ENCODE data around the gene TENM4. TPM values are rescaled to one million over a fixed set of nuclear protein-coding genes. Genes with fewer than 3 reads are reported as not detected.

TENM4 gene
- polyA plus RNA-seq, 3 donors: 0.31 to 1.7 TPM; not detected in 1

- Histone ChIP-seq H3K4me1 (ENCODE audit: control insufficient read depth in 1 of 2, insufficient read depth in 2 of 2, low read length in 2 of 2) (peaks cover 13 to 14% of the 10 kb centered on the region in 2 donors), H3K9me3 (replicated peaks in 1 of 2; ENCODE audit: control insufficient read depth in 1 of 2, insufficient read depth in 1 of 2, low read length in 2 of 2) (no peaks in the 10 kb centered on the region), H3K4me3 (replicated peaks in 1 of 3; ENCODE audit: low read depth in 2 of 3, low read length in 3 of 3) (no peak overlapping the region), H3K27ac (ENCODE audit: low read depth in 1 of 2, low read length in 2 of 2) (no peak overlapping the region), H3K4me2 (replicated peaks; ENCODE audit: extremely low read depth, low read length, poor library complexity, severe bottlenecking) (no peak overlapping the region), H3K27me3 (ENCODE audit: control insufficient read depth in 2 of 2, insufficient read depth in 2 of 2, low read length in 2 of 2) (peaks cover 0 to 4% of the 10 kb centered on the region in 2 donors), H3K36me3 (replicated peaks in 1 of 2; ENCODE audit: control insufficient read depth in 1 of 2, insufficient read depth in 2 of 2, low read length in 2 of 2) (no peaks in the 10 kb centered on the region), H3K9ac (ENCODE audit: insufficient read depth, low read length, poor library complexity, severe bottlenecking) (no peak overlapping the region), H3K79me2 (ENCODE audit: insufficient read depth, low read length) (no peaks in the 10 kb centered on the region), H4K20me1 (ENCODE audit: insufficient read depth, low read length) (no peaks in the 10 kb centered on the region), H2AFZ (ENCODE audit: insufficient read depth, low read depth, low read length, poor library complexity, severe bottlenecking) (no peak overlapping the region)
- no peak for DNase-seq
- 100% methylated on average over 2 of the region's 3 CpGs for WGBS (ENCODE audit: insufficient coverage)
- Mint-ChIP-seq H3K9me3 (no peaks in the 10 kb centered on the region), H3K27me3 (ENCODE audit: low read depth in 3 of 3) (peaks cover 14 to 21% (median 14%) of the 10 kb centered on the region in 3 donors), H3K36me3 (no peaks in the 10 kb centered on the region), H3K27ac (no peak overlapping the region), H3K4me1 (peaks cover 13% of the 10 kb centered on the region), H3K4me3 (no peak overlapping the region)
- TF ChIP-seq, protein P1, sequence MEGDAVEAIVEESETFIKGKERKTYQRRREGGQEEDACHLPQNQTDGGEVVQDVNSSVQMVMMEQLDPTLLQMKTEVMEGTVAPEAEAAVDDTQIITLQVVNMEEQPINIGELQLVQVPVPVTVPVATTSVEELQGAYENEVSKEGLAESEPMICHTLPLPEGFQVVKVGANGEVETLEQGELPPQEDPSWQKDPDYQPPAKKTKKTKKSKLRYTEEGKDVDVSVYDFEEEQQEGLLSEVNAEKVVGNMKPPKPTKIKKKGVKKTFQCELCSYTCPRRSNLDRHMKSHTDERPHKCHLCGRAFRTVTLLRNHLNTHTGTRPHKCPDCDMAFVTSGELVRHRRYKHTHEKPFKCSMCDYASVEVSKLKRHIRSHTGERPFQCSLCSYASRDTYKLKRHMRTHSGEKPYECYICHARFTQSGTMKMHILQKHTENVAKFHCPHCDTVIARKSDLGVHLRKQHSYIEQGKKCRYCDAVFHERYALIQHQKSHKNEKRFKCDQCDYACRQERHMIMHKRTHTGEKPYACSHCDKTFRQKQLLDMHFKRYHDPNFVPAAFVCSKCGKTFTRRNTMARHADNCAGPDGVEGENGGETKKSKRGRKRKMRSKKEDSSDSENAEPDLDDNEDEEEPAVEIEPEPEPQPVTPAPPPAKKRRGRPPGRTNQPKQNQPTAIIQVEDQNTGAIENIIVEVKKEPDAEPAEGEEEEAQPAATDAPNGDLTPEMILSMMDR (IDR thresholded peaks at IDR 0.05): no peak
- intact Hi-C loops (cut with micrococcal nuclease): no loop called here
Observed at GRCh38 chr11:78820741-78821140, 620.1 kb downstream of the TENM4 start.

DNA sequence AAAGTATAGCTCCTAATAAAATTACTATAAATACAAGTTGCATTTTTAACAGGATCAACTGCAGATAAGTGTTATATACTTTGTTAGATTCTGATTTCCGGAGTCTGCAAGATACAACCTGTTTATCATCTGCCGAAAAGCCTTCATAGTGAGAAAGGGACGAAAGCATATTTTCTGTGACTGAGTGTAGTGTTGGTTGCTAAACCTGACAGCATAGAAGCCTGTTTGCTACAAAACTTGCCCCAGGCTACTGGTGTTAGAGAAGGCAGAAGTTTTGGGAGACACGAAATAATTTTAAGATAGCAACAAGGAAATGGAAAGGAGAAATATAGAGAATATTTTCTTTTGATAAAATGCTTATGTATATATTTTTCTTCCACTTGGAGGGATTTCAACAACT is 622.6 kb downstream of the TENM4 start:
- Histone ChIP-seq H3K4me3 (replicated peaks in 1 of 3; ENCODE audit: low read depth in 2 of 3, low read length in 3 of 3) (no peak overlapping the region), H3K27ac (ENCODE audit: low read depth in 1 of 2, low read length in 2 of 2) (no peak overlapping the region), H3K27me3 (ENCODE audit: control insufficient read depth in 2 of 2, insufficient read depth in 2 of 2, low read length in 2 of 2) (peaks cover 0 to 4% of the 10 kb centered on the region in 2 donors), H3K4me2 (replicated peaks; ENCODE audit: extremely low read depth, low read length, poor library complexity, severe bottlenecking) (no peak overlapping the region), H3K36me3 (replicated peaks in 1 of 2; ENCODE audit: control insufficient read depth in 1 of 2, insufficient read depth in 2 of 2, low read length in 2 of 2) (no peaks in the 10 kb centered on the region), H3K79me2 (ENCODE audit: insufficient read depth, low read length) (no peaks in the 10 kb centered on the region), H3K9me3 (replicated peaks in 1 of 2; ENCODE audit: control insufficient read depth in 1 of 2, insufficient read depth in 1 of 2, low read length in 2 of 2) (no peaks in the 10 kb centered on the region), H2AFZ (ENCODE audit: insufficient read depth, low read depth, low read length, poor library complexity, severe bottlenecking) (no peak overlapping the region), H3K9ac (ENCODE audit: insufficient read depth, low read length, poor library complexity, severe bottlenecking) (no peak overlapping the region), H3K4me1 (ENCODE audit: control insufficient read depth in 1 of 2, insufficient read depth in 2 of 2, low read length in 2 of 2) (peaks cover 18 to 19% of the 10 kb centered on the region in 2 donors), H4K20me1 (ENCODE audit: insufficient read depth, low read length) (no peaks in the 10 kb centered on the region)
- 94% methylated on average over 2 of the region's 4 CpGs for WGBS (ENCODE audit: insufficient coverage)
- peaks cover 18% of the 10 kb centered on the region for H3K4me1 Mint-ChIP-seq
- no peak overlapping the region for H3K27ac Mint-ChIP-seq
- no peak for DNase-seq
- H3K27me3 Mint-ChIP-seq (ENCODE audit: low read depth in 3 of 3): peaks cover 9 to 20% (median 11%) of the 10 kb centered on the region in 3 donors
- no peaks in the 10 kb centered on the region for H3K36me3 Mint-ChIP-seq
- H3K9me3 Mint-ChIP-seq: no peaks in the 10 kb centered on the region
- TF ChIP-seq, protein P1 (IDR thresholded peaks at IDR 0.05): no peak
- intact Hi-C loops (cut with micrococcal nuclease): no loop called here
- H3K4me3 Mint-ChIP-seq: no peak overlapping the region

Data from CD14-positive monocyte (primary cell).